Measurements from ENCODE around the gene AMPH. TPM values are rescaled to one million over a fixed set of nuclear protein-coding genes. Genes with fewer than 3 reads are reported as not detected.

AMPH gene
- polyA plus RNA-seq, 1 donor, result 20.0 TPM

- no peak for DNase-seq
Observed at GRCh38 chr7:38546763-38547162, 84.4 kb downstream of the AMPH start.

GRCh38 chr7:38545977-38546376 lies 85.2 kb downstream of the AMPH start:
- no peak for DNase-seq

DNA sequence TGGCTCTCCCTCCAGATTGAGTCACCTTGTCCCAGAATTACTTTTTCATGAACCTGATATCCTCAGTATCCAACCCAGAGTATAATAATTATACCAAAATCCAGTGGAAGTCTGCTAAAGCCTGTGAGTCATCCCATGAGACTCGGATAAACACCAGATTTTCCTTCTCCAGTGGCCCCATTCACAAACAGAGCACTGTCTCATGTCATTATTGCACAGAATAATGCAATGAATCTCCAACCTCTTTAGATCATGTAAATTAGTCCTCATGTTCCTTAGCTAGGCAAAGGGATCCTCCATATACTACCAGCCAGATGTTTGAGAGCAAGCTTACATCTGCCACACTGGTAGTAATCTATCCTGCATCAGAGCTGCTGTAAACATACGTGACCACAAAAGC lies 89.0 kb downstream of the AMPH start:
- no peak for DNase-seq

DNA sequence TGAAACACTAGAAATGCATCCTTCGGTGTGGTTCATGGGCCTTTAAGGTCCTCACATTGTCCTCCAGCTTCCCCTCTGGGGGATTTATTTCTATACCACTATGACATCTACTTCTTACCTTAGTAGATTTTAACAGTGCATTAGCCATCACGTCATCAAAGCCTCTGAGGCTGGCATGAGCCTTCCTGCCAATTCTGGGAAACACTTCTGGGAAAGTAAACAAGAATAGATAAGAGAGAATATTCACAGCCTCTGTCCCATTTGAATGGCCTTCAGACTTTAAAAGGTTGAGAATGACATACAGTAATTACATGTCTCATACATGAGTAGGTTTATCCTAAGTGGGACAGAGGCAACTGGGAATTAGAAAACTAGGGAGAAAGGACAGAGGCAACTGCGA lies 89.7 kb downstream of the AMPH start:
- no peak for DNase-seq

DNA sequence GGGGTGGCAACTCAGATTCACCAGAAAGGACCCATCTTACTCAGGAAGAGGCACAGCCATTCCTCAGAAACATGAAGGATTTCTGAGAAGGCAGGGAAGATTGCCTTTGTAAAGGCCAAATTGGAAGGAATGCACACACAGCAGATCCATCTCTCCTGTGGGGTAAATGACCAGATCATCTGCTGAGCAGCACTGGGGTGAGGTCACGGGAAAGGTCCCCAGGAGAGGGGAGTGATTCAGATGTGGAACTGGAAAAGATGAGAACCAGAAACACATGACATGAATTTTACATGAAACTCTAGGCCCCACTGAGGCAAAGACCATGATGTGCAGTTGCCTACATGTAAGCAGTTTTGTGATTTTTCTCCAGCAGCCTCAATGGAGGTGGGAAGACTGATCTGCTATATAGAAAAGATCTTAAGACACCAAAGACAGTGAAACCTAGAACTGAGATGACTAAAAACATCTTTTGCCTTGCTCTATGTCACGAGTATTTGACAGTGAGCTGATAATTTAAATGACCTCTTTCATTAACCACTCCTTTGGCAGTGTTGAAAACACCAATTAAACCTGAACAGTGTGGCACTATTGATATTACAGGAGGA lies 91.6 kb downstream of the AMPH start:
- no peak for DNase-seq

- no peak for DNase-seq
Observed at GRCh38 chr7:38535073-38535472, 96.1 kb downstream of the AMPH start.

DNA sequence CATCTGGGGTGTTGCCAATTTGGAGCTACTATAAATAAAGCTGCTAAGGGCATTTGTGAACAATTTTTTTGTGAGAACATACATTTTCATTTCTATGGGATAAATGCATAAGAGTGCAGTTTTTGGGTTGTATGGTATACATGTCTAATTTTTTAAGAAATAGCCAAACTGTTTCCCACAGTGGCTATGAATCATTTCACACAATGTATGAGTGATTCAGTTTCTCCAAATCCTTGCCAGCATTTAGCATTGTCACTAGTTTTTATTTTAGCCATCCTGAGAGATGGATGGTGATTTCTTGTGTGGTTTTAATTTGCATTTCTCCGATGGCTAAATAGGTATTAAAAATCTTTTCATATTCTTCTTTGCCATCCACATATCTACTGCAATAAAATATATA lies 105.3 kb downstream of the AMPH start:
- no peak for DNase-seq

GRCh38 chr7:38524786-38525185 lies 106.4 kb downstream of the AMPH start:
- DNase-seq, result no peak

- DNase-seq, result no peak
Observed at GRCh38 chr7:38520741-38521140, 110.4 kb downstream of the AMPH start.

- DNase-seq, result no peak
Observed at GRCh38 chr7:38518541-38518940, 112.6 kb downstream of the AMPH start.

- DNase-seq, result no peak
Observed at GRCh38 chr7:38512704-38513103, 118.5 kb downstream of the AMPH start.

GRCh38 chr7:38512291-38512690 lies 118.9 kb downstream of the AMPH start:
- no peak for DNase-seq

- DNase-seq, result no peak
Observed at GRCh38 chr7:38507384-38507783, 123.8 kb downstream of the AMPH start.

GRCh38 chr7:38506756-38507155 lies 124.4 kb downstream of the AMPH start:
- DNase-seq, result no peak

- DNase-seq, result no peak
Observed at GRCh38 chr7:38506004-38506403, 125.2 kb downstream of the AMPH start.

DNA sequence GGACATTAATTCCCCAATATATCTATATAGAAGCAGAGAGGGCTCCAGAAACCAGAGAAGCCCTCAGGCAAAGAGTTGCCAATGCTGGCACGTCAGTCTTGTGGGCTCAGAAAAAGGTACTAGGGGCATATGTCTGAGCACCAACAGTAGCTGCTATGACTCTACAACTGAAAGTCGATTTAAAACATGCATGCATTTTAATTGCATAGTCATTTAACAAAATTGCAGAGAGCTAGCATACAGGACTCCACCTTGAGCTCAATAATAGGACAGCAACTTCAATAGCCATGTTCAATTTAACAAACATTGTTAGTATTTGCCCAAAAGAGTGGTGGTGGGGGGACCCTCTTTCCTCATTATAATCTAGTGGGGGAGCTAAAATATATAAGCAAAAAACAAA lies 126.5 kb downstream of the AMPH start:
- DNase-seq, result no peak

DNA sequence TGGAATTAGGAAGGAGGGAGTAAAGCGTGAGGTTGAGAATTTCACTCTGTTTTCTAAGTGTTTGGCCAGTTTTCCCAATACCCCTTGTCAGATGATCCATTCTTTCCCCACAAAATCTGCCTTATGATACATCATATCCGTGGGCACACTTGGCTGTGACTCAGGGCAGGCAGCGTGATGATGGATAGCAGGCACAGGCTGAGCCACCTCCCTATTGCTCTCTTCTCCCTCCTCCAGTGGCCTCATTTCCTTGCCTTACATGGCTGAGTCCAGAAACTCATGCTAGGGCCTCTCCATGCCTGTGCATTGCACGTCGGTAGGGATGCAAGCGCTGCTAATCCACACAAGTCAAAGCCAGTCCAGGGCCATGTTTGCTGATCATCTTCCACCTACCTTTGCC lies 128.3 kb downstream of the AMPH start:
- no peak for DNase-seq

GRCh38 chr7:38502289-38502688 lies 128.9 kb downstream of the AMPH start:
- no peak for DNase-seq

- no peak for DNase-seq
Observed at GRCh38 chr7:38492010-38492409, 139.2 kb downstream of the AMPH start.

DNA sequence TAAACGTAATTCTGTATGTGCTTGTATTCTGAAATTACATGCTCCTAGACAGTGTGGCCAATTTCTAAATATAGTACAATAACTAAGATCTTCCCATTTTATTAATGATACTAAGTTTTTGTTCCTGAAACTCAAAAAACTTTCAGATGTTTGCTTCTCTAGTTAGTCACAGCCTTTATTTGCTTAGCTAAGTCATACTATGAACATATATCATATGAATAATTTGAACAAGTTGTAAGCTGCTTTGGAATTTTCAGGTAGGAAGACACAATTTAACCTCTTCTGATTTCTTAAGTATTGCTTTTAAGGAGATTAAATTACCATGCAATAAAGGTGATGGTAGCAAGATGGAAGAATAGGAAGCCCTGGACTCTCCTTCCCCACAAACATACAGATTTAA lies 148.7 kb downstream of the AMPH start:
- no peak for DNase-seq

DNA sequence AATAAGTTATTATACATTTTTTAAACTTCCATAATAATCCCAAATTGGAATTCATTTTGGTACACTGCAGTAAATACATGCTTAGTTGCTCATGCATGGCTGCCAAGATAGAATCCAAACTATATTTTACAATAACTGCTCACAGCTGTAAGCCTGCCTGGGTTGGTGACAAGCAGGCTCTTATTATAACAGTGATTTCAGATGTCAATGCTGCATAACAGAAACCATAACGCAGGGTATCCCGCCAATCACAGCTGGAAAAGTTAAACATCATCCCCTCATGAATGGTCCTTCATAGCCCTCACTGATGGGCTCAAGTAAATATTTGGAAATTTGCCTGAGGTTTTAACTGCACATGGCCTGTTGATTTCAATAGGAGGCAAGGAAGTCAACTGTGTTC lies 149.8 kb downstream of the AMPH start:
- DNase-seq, result no peak

DNA sequence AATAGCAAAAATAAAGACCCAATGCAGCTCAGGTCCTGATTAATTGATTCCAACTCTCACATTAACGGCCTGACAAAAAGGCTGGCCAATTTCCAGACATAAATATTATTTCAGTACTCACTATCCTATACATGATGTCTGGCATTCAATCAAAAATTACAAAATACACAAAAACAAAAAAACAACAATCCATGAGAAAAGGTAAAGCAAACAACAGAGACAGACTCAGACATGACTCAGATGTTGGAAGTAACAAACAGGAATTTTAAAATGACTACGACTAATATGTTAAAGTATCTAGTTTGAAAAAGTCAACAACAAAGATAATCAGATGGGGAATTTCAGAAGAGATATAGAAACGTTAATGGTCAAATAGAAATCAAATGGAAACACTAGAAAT lies 152.8 kb downstream of the AMPH start:
- DNase-seq, result no peak

DNA sequence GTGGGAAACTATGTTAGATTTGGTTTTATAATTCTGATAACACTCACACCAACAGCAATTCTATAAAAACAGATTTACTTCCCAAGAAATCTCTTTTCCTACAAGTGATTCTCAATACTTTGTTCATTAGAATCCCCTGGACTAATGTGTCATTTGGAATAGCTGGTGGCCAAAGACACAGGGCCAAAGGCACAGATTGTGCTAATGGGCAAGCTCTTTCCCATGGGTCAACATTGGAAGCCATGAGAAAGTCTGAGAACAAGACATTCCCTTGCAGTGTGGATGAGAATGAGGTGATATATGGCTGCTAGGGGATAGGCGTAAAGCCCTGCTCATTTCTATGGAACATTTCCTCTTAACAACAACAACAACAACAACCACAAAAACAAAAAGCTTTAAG lies 153.8 kb downstream of the AMPH start:
- no peak for DNase-seq

DNA sequence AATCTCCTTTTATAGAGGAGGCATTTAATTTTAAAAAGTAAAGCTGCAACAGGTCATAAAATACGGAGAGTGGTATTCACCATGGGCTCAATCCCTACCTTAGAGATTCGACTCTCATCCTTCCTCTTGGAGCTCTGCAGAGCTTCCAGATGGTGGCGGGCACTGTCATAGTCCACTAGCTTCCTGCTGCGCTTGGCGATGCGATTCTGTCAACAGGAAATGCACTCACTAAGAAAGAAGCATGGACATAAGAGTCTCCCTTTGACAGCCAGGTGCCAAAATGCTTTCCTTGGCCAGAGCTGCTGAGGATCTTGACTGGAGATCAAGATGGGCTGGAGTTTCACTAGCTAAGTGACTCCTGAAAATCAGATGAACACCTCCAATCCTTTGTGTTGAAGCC lies 154.4 kb downstream of the AMPH start:
- DNase-seq, result no peak

DNA sequence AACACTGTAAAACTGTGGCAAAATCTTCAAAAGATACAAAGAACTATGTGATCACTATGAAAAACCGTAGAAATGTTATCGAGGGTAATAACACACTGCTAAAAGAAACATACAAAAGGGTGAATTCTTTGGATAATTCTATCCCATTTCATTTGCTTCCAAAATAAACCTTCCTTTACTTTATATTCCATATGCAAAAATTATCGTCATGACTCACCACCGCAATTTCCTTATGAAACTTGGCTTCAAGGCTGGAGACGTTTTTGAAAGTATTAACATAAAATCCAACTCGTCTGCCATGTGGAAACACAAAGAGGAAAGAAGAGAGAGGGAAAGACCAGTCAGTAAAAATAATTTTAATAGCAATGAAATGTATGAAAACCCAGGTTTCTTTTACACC lies 165.2 kb downstream of the AMPH start:
- no peak for DNase-seq
